ENCODE measurements around the gene EID2B.

GRCh38 chr19:39509233-39509632 is 23.4 kb downstream of the EID2B start:
- TF ChIP-seq CTCF (IDR thresholded peaks at IDR 0.05) (no peak), REST (IDR thresholded peaks at IDR 0.05; ENCODE audit: low read depth, low read length) (no peak), TCF12 (IDR thresholded peaks at IDR 0.05) (no peak), EZH2phosphoT487 (IDR thresholded peaks at IDR 0.05; ENCODE audit: borderline replicate concordance, low read depth) (no peak)
